Liver (tissue), 3 donors: ENCODE data around the gene FAM241A.

Experiments used
- RAD21 ChIP-seq, 2 donors: IDR thresholded peaks; 2 replicates each; pipeline ENCODE4 v1.6.1; 2016; ENCODE audit warnings: antibody characterized with exemption in 2 of 2, mild to moderate bottlenecking in 2 of 2
- TAF1 ChIP-seq: conservative IDR thresholded peaks from 2 replicates; pipeline ENCODE4 v1.6.1; 2016; ENCODE audit warnings: antibody characterized with exemption, mild to moderate bottlenecking
- TF ChIP-seq, protein P1 (sequence below): fragments of 150-350 bp; IDR thresholded peaks from 2 replicates; pipeline ENCODE4 v1.5.1; 2017; ENCODE audit warnings: improper control_type of control experiment, low read depth, low read length; ENCODE audit not compliant: missing input control
- TF ChIP-seq, protein P2 (sequence below): IDR thresholded peaks from 2 replicates; pipeline ENCODE4 v1.6.1; 2016; ENCODE audit warnings: antibody characterized with exemption
- donor health status: healthy.
- donor health status: healthy.

DNA sequence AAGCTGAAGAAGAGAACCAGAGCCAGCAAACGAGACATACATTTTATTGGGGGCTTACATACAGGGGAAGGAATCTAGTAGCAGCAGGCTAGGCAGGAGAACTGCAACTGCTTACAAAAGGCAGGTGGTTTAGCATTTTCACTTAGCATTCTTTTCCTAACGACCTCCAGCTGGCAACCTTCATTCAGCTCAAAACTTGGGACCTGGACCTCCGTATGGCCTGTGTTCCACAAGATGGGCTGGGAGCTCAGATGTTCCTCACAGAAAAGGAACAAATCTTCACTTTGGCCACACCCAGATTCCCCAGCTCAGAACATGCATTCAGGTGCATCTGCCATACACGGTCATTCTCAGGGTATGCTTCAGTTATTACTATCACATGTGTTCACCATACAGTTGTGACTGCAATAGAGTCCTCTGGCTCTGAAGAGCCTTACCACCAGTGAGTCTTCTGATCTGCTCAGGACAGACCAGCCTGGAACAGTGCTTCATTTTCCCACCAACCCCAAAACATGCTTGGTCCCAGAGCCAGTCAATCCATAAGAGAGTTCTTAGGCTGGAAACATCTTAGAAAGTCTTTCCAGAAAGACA, 56.8 kb downstream of the FAM241A start:
- TF ChIP-seq, protein P1, sequence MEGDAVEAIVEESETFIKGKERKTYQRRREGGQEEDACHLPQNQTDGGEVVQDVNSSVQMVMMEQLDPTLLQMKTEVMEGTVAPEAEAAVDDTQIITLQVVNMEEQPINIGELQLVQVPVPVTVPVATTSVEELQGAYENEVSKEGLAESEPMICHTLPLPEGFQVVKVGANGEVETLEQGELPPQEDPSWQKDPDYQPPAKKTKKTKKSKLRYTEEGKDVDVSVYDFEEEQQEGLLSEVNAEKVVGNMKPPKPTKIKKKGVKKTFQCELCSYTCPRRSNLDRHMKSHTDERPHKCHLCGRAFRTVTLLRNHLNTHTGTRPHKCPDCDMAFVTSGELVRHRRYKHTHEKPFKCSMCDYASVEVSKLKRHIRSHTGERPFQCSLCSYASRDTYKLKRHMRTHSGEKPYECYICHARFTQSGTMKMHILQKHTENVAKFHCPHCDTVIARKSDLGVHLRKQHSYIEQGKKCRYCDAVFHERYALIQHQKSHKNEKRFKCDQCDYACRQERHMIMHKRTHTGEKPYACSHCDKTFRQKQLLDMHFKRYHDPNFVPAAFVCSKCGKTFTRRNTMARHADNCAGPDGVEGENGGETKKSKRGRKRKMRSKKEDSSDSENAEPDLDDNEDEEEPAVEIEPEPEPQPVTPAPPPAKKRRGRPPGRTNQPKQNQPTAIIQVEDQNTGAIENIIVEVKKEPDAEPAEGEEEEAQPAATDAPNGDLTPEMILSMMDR = no peak
- TF ChIP-seq TAF1 (no peak), RAD21 (IDR thresholded peaks at IDR 0.05) (no peak)
- TF ChIP-seq, protein P2, sequence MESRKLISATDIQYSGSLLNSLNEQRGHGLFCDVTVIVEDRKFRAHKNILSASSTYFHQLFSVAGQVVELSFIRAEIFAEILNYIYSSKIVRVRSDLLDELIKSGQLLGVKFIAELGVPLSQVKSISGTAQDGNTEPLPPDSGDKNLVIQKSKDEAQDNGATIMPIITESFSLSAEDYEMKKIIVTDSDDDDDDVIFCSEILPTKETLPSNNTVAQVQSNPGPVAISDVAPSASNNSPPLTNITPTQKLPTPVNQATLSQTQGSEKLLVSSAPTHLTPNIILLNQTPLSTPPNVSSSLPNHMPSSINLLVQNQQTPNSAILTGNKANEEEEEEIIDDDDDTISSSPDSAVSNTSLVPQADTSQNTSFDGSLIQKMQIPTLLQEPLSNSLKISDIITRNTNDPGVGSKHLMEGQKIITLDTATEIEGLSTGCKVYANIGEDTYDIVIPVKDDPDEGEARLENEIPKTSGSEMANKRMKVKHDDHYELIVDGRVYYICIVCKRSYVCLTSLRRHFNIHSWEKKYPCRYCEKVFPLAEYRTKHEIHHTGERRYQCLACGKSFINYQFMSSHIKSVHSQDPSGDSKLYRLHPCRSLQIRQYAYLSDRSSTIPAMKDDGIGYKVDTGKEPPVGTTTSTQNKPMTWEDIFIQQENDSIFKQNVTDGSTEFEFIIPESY = no peak
